AG09309 (cell line): ENCODE results near the gene ARHGEF3.

ENCODE experiments used
- DNase-seq: peaks from one replicate; pipeline ENCODE4 v3.0.0-alpha.2; 2010; ENCODE audit warnings: low read depth
- H3K4me3 ChIP-seq: 2 replicates; pipeline ENCODE4 v1.5.1; 2011; ENCODE audit warnings: mild to moderate bottlenecking, low read depth, low read length, moderate library complexity; ENCODE audit not compliant: control insufficient read depth
- CTCF ChIP-seq: IDR thresholded peaks from 2 replicates; pipeline ENCODE4 v1.5.1; 2011; ENCODE audit warnings: mild to moderate bottlenecking, low read depth, low read length, inconsistent platforms; ENCODE audit not compliant: insufficient read depth, control insufficient read depth; ENCODE audit errors: missing control alignments

The ARHGEF3 gene

GRCh38 chr3:56781762-56782161 lies 20.0 kb downstream of the ARHGEF3 start:
- DNase-seq = no peak
- no peak for TF ChIP-seq CTCF
- H3K4me3 ChIP-seq = no peak overlapping the region

GRCh38 chr3:56780936-56781335 lies 20.8 kb downstream of the ARHGEF3 start:
- DNase-seq = no peak
- no peak overlapping the region for H3K4me3 ChIP-seq
- no peak for TF ChIP-seq CTCF

- no peak for TF ChIP-seq CTCF
- no peak for DNase-seq
- H3K4me3 ChIP-seq = no peak overlapping the region
These were observed 22.9 kb downstream of the ARHGEF3 start for GRCh38 chr3:56778893-56779292.

GRCh38 chr3:56776556-56776950 lies 25.2 kb downstream of the ARHGEF3 start:
- no peak overlapping the region for H3K4me3 ChIP-seq
- TF ChIP-seq CTCF = no peak
- DNase-seq = no peak

- no peak overlapping the region for H3K4me3 ChIP-seq
- TF ChIP-seq CTCF = no peak
- DNase-seq = no peak
These were observed 25.8 kb downstream of the ARHGEF3 start for GRCh38 chr3:56775838-56776555.

GRCh38 chr3:56775445-56775837 lies 26.3 kb downstream of the ARHGEF3 start:
- no peak overlapping the region for H3K4me3 ChIP-seq
- no peak for TF ChIP-seq CTCF
- DNase-seq = no peak
